T-helper 1 cell treated with Interleukin-12 subunit alpha and Interleukin-12 subunit beta and Interleukin-4 antibody, amounts not matched to agents 30 ng/mL and 1 ng/mL, for 36 hours (primary cell): ENCODE data around the gene PPP1R11. TPM values are rescaled to one million over a fixed set of nuclear protein-coding genes. Genes with fewer than 3 reads are reported as not detected.

ENCODE experiments used
- intact Hi-C: fragments of 100-400 bp; cut with micrococcal nuclease; formaldehyde crosslinking; loops from one replicate; pipeline ENCODE4 v1.15.1; 2024
- total RNA-seq: library from RNA; stranded (reverse); gene quantifications from 2 replicates; pipeline ENCODE4 v1.2.3, GENCODE V29; 2022

Gene PPP1R11
- total RNA-seq, 1 donor from 2014 or later = 67.2 TPM

GRCh38 chr6:30061092-30061857 is 5.7 kb upstream of the PPP1R11 start, which contains the start of gene POLR1H:
Gene POLR1H (plus strand): TSS chr6:30061265. CDS start chr6:30061525, 260 bp downstream.
- intact Hi-C loops = loop anchor here (1.0 to 5.0 kb wide), 4 partner anchors 42 to 339 kb away; partner anchors contain the start of gene HLA-F

- intact Hi-C loops = loop anchor here (1.0 to 5.0 kb wide), 4 partner anchors 41 to 340 kb away; partner anchors contain the start of gene HLA-F
These were observed 5.0 kb upstream of the PPP1R11 start for GRCh38 chr6:30061858-30062458.

GRCh38 chr6:30062471-30063178 is 4.4 kb upstream of the PPP1R11 start:
- intact Hi-C loops = loop anchor here (5.0 kb wide), 1 partner anchor 340 kb away; the partner anchor contains the start of gene HLA-F

- intact Hi-C loops = loop anchor here (5.0 kb wide), 1 partner anchor 341 kb away; the partner anchor contains the start of gene HLA-F
These were observed 3.7 kb upstream of the PPP1R11 start for GRCh38 chr6:30063315-30063714.

GRCh38 chr6:30066082-30066481 is 916 bp upstream of the PPP1R11 start:
- intact Hi-C loops = loop anchor here (1.0 to 5.0 kb wide), 14 partner anchors 65 to 1336 kb away; partner anchors contain the start of genes ABCF1, GNL1, HLA-A and MICA

GRCh38 chr6:30067460-30068139 is 602 bp downstream of the PPP1R11 start:
- intact Hi-C loops = loop anchor here (1.0 to 5.0 kb wide), 12 partner anchors 63 to 1335 kb away; partner anchors contain the start of genes ABCF1, MICA, RPP21 and TCF19

- intact Hi-C loops = no loop called here
These were observed 4.3 kb downstream of the PPP1R11 start for GRCh38 chr6:30071081-30071818.

GRCh38 chr6:30071858-30072257 is 4.9 kb downstream of the PPP1R11 start:
- intact Hi-C loops = no loop called here

GRCh38 chr6:30073489-30074235 is 6.7 kb downstream of the PPP1R11 start:
- intact Hi-C loops = no loop called here

GRCh38 chr6:30074331-30075093 is 7.5 kb downstream of the PPP1R11 start:
- intact Hi-C loops = no loop called here

- intact Hi-C loops = no loop called here
These were observed 8.2 kb downstream of the PPP1R11 start, which contains the start of gene RNF39 for GRCh38 chr6:30075094-30075789. Gene RNF39 (minus strand): TSS chr6:30075769. CDS start chr6:30075585, 184 bp downstream.

GRCh38 chr6:30075790-30076732 is 9.1 kb downstream of the PPP1R11 start:
- intact Hi-C loops = no loop called here

- intact Hi-C loops = no loop called here
These were observed 10.2 kb downstream of the PPP1R11 start for GRCh38 chr6:30077218-30077617.

GRCh38 chr6:30087876-30088275 is 20.9 kb downstream of the PPP1R11 start:
- intact Hi-C loops = no loop called here

GRCh38 chr6:30091577-30092381 is 24.8 kb downstream of the PPP1R11 start:
- intact Hi-C loops = no loop called here
